ENCODE measurements around the gene COL1A2. TPM values are rescaled to one million over a fixed set of nuclear protein-coding genes. Genes with fewer than 3 reads are reported as not detected.

The COL1A2 gene
- polyA plus RNA-seq, 2 of the 4 experiments (the other 2 are of a cell fraction): 0.14 TPM; not detected in 1

- no peak for TF ChIP-seq CHD4 (IDR thresholded peaks at IDR 0.05; ENCODE audit: borderline replicate concordance)
- no peak for TF ChIP-seq POLR2A (IDR thresholded peaks at IDR 0.05; ENCODE audit: low read length)
- no peak for TF ChIP-seq CTCF (IDR thresholded peaks at IDR 0.05)
- H3K27ac ChIP-seq: no peak overlapping the region
- H3K4me1 ChIP-seq: no peaks in the 10 kb centered on the region
- CTCF ChIA-PET: interaction anchor here (1.2 to 2.4 kb wide), 6 partner anchors 10 to 1031 kb away, joined by 3 to 10 read pairs (median 4); no protein-coding TSS in a partner anchor
- no peak overlapping the region for H3K4me3 ChIP-seq
- peak; percentile 49 for FAIRE-seq
- WGBS (ENCODE audit: missing lambda C conversion rate): 86% methylated on average over 5 of the region's 5 CpGs
- H3K9me3 ChIP-seq: peaks cover 7% of the 10 kb centered on the region; the same call in 1 of the 3 replicates
- no peak for ATAC-seq
- no peak for DNase-seq (ENCODE audit: low read depth in 1 of 2, low spot score in 1 of 2)
- H3K4me2 ChIP-seq: no peak overlapping the region
- POLR2A ChIA-PET: no interaction called here
Measured at GRCh38 chr7:94446308-94446707, 51.6 kb downstream of the COL1A2 start.

- ATAC-seq (0 out of 6 replicates have a peak, but pooled peaks of 1 of the 2 experiments have one; percentile 36), FAIRE-seq (peak; percentile 84), DNase-seq (ENCODE audit: low read depth in 1 of 2, low spot score in 1 of 2) (peak; percentile 28 to 57)
- Histone ChIP-seq H3K4me3 (no peak overlapping the region), H3K4me2 (no peak overlapping the region), H3K9me3 (peaks cover 7% of the 10 kb centered on the region; the same call in 1 of the 3 replicates), H3K4me1 (no peaks in the 10 kb centered on the region), H3K27ac (no peak overlapping the region)
- ChIA-PET POLR2A (interaction anchor here (0.6 to 2.1 kb wide), 3 partner anchors 208 to 1027 kb away, joined by 3 to 16 read pairs (median 4); no protein-coding TSS in a partner anchor), CTCF (interaction anchor here (0.6 to 4.1 kb wide), 30 partner anchors 9 to 1245 kb away, joined by 3 to 41 read pairs (median 4); partner anchors contain the start of genes PON3 and SGCE)
- TF ChIP-seq RAD21 (conservative IDR thresholded peaks at IDR 0.05 in 1 of 2, IDR thresholded peaks at IDR 0.05 in 1 of 2) (peak; percentile 85 to 91), EHF (CRISPR knock-in tag; IDR thresholded peaks at IDR 0.05) (no peak), SMC3 (IDR thresholded peaks at IDR 0.05) (peak; percentile 87), CEBPB (IDR thresholded peaks at IDR 0.05) (0 out of 4 replicates have a peak, but pooled peaks of 1 of the 2 experiments have one; percentile 33), CTCF (IDR thresholded peaks at IDR 0.05) (peak; percentile 77)
- 43% methylated on average over 4 of the region's 4 CpGs for WGBS (ENCODE audit: missing lambda C conversion rate)
Measured at GRCh38 chr7:94449151-94449725, 54.5 kb downstream of the COL1A2 start.

GRCh38 chr7:94450044-94450697 is 55.5 kb downstream of the COL1A2 start:
- no peaks in the 10 kb centered on the region for H3K4me1 ChIP-seq
- ChIA-PET POLR2A (interaction anchor here (2.1 kb wide), 1 partner anchor 207 kb away, joined by 16 read pairs; no protein-coding TSS in a partner anchor), CTCF (interaction anchor here (0.6 to 4.1 kb wide), 22 partner anchors 8 to 1239 kb away, joined by 3 to 41 read pairs (median 6); partner anchors contain the start of genes PON3 and SGCE)
- no peak overlapping the region for H3K4me3 ChIP-seq
- DNase-seq (ENCODE audit: low read depth in 1 of 2, low spot score in 1 of 2) (no peak), FAIRE-seq (no peak), ATAC-seq (no peak)
- WGBS (ENCODE audit: missing lambda C conversion rate): 88% methylated on average over 4 of the region's 4 CpGs
- H3K4me2 ChIP-seq: no peak overlapping the region
- TF ChIP-seq FOSL2 (IDR thresholded peaks at IDR 0.05): no peak
- TF ChIP-seq FOSL2 (CRISPR knock-in tag; IDR thresholded peaks at IDR 0.05): no peak
- no peak for TF ChIP-seq REST (IDR thresholded peaks at IDR 0.05)
- TF ChIP-seq HMGXB4 (CRISPR knock-in tag; IDR thresholded peaks at IDR 0.05; ENCODE audit: borderline replicate concordance): no peak
- TF ChIP-seq MAFK (IDR thresholded peaks at IDR 0.05; ENCODE audit: partially characterized antibody): peak; percentile 71
- no peak for TF ChIP-seq ATOH8 (CRISPR knock-in tag; IDR thresholded peaks at IDR 0.05; ENCODE audit: low read depth)
- no peak for TF ChIP-seq BHLHE40 (IDR thresholded peaks at IDR 0.05; ENCODE audit: low read depth, low read length)
- TF ChIP-seq RFX5 (IDR thresholded peaks at IDR 0.05): no peak
- H3K27ac ChIP-seq: 0 out of 6 replicates have a peak overlapping the region, but pooled peaks of 1 of the 2 experiments have one; percentile 4
- peaks cover 7% of the 10 kb centered on the region; the same call in 1 of the 3 replicates for H3K9me3 ChIP-seq

All from A549 (cell line).